HG03060 (cell line): ENCODE measurements around the gene ANKRD10.
"Not testable (repeated sequence)": the region's sequence is repeated elsewhere in the genome, so short reads cannot be mapped to it uniquely, and the experiment has no call there.

Source experiments
- ATAC-seq: cut with Tn5 transposase; IDR thresholded peaks from one replicate; pipeline ENCODE4 v1.9.1; 2021; ENCODE audit warnings: low read depth, moderate number of reproducible peaks; ENCODE audit not compliant: unreplicated experiment

Gene ANKRD10

DNA sequence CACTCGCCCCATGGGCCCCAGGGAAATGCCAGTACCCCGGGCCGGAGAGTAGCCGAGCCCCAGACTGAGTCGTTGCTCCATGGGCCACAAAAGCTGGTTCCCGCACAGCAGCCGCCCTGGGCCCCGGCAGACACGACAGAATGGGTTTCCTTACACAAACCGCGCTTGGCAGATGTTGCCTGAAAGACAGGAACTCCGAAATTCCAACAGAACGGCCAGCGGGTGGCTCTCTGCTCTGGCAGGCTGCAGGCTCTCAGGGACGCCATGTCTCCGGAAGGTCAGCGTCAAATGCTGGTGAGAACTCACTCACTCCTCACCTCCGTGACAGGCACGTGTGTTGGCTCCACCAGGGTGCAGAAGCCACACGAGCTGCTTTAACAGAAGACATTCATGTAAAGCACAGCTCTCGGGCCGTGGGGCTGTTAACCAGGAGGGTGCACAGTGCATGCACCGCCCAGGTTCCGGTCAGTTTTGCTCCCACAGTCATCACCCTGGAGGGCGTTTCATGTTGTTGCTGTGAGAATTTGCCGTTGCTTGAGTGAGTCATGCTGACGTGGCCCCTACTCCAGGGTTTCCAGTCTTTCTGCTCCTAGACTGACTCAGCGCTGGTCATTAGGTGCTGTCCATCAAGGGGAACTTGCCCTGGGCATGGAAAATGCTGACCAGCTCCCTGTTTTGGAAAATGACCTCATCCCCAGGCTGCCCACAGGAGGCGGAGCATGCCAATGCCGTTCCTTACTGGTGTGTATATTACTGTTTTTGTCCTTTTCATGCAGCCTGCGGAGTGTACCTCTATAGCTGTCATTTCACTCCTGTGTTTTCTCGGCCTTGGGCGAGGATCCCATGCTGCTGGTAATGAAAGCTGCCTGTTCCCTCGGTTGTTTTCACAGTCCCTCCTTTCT, 44.8 kb downstream of the ANKRD10 start:
- ATAC-seq, result no peak

DNA sequence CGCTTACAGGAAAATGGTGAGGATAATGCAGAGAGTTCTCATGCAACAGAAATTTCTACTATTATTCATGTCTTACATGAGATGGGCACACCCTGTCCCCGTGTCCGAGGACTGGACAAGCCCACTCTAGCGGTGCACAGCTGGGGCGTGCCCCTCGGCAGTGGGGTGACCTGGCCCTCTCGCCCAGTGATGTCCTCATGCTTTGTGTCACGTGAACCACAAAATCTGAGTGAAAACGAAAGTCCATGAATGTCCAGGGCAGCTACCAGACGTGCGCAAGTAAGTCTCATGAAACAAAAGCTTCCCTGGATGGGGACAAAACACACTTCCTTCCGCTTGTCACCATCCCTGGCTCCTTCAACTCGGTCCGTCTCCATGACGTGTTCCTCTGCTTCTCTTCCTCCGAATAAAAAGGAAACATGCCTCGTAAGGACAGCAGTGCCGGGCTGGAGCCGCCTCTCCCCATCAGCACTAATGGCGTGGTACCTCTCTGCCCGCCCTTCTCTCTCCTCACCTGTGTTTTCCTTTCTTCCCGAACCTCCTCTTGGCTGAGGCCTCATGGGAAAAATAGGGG, 45.6 kb downstream of the ANKRD10 start:
- ATAC-seq, result no peak

DNA sequence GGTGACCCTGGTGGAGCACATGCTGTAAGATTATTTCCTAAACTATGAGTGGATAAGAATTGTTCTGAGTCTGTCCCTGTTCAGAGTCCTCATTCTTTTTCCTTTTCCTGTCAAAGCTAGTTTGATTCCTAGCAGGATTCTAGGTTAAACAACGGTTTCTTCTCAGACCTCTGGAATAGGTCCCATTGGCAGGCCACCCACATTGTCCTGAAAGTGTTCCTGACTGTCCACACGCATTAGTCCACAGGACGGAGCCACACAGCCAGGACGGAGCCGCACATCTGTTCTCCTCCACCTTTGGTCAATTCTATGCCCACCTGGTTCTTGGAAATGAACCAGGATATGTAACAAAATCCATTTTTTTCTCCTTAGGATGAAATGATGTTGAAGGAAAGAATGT, 46.1 kb downstream of the ANKRD10 start:
- no peak for ATAC-seq

DNA sequence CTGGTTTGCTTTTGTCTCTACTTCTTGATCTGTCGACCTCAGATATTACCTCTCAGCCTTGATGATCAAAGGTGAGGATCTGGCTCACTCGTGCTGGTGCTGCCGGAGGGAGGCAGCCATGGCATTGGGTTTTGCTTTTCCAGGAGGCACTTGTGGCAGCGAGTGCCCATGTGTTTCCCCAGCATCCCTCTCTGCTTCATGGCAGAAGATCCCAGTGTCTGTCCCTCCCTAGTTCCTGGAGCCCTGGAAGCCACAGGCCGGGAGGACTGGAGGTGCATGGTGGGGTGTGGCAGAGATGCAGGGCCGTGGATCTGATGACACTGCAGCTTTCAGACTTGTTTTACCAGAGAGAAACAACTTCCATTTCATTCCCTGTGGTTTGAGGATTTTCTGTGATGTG, 47.5 kb downstream of the ANKRD10 start:
- no peak for ATAC-seq

DNA sequence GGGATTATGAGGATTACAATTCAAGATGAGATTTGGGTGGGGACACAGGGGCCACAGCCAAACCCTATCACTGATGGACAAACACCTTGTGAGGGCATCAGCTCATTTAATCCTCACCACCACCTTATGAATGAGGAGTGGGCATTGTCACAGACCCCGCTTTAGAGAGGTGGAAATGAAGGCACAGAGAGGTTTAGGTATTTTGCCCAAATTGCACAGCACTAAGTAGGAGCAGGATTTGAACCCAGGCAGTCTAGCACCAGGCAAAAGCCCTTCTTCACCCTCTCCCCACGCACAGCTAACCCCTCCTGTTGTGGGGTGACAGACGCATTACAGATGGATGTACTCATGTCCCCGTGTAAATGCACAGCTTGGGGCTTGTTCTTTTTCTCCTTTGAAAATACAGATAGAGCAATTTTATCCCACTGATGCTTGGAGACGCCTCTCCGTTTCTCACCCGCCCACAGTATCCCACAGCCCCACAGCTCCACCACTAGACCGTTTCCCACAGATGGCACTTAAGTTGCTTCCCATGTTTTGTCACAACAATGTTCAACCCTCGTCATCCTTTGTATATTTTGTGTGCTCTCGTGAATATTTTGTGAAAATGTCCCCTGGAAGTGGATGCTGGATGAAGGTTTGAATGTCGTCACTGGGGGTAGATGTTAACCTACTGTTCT, 48.2 kb downstream of the ANKRD10 start:
- no peak for ATAC-seq

DNA sequence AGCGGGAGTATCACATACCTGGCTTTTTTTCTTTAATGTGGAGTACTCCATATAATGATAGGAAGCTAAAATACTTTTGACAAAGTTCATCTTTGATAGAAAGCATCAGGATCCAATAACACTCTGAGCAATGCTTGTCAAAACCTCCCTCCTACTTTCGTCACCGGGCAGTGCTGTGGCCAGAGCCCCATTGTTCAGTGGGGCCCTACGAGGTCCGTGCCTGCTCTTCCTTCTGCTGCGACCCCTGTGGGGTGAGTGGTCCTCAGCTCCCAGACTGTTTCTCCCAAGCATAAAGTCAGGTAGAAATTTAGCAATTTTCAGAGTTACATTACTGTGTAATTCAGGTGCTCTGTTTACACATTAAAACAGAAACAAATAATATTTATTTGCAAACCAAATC, 51.2 kb downstream of the ANKRD10 start:
- no peak for ATAC-seq

DNA sequence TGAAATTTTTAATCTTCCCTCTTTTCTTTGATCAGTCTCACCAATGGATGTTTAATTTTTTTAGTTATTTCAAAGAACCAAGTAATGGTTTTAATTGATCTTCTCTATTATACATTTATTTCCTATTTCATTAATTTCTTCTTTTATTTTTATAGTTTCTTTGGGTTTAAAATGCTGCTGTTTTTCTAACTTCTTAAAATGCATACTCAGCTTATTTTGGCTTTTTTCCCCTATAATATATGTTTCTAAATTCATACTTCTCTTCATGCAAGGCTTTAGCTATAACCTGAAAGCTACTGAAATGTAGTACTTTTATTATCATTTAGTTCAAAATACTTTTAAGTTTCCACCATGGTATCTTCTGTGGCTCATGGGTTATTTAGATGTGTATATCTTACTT, 53.9 kb downstream of the ANKRD10 start:
- no peak for ATAC-seq

DNA sequence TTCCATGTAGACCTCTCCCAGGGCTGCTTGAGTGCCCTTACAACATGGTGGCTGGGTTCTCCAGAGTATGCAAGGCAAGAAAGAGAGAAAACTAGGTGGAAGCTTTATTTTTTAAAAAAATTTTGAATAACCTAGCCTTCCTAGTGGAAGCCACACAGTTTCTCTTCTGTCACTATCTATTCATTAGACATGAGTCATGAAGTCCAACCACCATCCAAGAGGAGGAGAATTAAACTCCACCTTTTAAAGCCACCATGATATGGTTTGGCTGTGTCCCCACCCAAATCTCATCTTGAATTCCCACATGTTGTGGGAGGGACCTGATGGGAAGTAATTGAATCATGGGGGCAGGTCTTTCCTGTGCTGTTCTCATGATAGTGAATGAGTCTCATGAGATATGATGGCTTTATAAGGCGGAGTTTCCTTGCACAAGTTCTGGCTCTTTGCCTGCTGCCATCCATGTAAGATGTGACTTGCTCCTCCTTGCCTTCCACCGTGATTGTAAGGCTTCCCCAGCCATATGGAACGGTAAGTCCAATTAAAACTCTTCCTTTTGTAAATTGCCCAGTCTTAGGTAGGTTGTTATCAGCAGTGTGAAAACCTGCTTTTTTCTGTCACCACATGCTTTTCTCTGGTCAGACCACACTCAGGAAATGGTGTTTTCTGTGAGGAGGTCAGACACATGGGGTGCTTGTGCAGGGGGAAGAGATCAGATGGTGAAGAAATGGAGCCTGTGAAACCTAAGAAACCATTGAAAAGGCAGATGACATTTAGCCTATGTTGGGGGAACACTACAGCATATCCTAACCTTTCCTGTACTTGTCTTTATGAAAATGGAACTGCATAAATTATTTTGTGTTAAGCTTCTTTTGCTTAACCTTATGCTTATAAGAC, 57.7 kb downstream of the ANKRD10 start:
- no peak for ATAC-seq

DNA sequence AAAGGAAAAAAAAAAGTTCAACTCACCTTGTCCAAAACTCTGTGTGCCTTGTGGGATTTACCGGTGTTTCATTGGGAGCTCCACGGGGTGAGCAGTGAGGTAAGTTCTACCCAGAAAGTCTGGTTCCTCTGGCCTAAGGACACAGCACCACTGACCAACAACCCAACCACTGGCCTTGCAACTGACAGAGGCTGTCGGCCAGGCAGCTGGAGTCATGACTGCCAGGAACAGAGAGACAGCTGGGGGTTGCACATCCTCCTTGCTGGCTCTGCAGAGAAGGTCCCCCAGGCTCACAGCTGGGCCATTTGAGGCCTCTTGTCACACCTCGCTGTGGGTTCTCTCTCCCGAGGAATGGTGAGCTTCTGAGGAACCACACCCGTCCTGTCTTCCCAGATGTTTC, 59.5 kb downstream of the ANKRD10 start:
- no peak for ATAC-seq

DNA sequence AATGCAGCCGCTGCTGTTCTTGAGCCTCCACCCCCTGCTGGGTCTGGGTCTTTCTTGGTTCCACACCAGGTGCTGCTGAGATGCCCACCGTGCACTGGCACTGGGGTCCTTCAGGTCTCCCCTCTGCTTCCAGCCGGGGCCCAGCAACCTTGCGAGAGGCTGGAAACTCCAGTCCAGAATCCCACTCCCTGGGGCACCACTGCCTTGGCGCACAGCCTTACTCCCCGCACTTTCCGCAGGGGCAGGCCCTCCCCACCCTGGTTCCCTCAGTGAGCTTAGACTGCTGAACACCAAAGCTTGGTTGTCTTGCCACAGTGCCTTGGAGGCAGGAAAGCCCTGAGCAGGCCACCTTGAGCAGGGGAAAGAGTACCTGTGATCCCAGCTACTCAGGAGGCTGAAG, 60.0 kb downstream of the ANKRD10 start:
- ATAC-seq, result no peak

DNA sequence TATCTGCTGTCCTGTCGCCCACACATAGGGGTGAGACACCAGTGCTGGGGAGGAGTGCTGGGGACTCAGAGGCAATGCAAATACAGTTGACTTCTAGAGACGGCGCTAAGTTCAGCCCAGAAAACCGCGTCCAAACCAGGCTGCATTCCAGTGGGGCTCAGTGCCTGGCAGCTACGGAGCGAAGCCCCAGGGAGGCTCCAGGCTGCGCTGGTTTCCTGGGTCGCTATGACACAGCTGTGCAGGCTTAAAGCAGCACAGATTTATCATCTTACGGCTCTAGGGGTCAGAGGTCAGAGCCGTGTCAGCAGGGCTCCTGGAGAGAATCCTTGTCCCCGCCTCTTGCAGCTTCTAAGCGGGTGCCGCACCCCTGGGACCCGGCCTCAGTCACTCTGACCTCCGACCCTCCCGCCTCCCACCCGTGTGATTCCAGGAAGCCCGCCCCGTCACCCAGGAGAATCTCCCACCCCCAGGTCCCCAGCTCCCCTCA, 61.6 kb downstream of the ANKRD10 start:
- no peak for ATAC-seq

DNA sequence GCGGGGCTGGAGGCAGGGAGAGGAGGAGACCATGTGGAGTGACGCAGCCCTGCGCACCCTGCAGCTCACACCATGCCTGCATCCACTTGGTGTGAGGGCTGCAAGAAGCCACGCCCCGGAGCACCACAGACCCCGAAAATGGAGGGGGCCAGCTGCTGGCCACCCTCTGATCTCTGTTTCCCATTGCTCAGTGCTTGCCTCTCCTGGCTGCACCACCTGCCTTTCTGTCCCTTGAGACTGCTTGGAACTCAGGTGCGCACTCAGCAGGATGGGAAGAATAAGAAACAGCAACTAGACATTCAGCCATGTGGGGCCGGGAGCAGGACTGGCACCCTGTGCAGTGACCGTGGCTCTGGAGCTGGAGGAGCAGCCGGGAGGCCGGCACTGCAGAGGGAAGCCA, 64.0 kb downstream of the ANKRD10 start:
- no peak for ATAC-seq

DNA sequence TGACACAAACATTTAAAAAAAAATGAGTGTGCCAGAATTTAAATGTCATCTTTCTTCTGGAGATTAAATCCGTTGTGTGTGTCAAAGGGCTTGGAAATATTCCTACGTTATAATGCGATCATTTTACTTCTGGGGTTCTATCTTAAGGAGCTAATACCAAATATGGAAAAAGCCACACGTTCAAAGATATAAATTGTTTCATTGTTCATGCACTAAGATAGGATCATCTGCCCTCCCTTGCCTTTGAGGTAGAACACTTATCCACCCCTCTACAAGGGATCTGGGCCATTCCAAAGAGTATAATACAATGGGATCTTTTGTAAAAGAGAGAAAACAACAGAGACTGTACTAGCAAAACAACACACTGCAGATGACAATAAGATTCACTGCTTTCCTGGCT, 64.9 kb downstream of the ANKRD10 start:
- no peak for ATAC-seq

DNA sequence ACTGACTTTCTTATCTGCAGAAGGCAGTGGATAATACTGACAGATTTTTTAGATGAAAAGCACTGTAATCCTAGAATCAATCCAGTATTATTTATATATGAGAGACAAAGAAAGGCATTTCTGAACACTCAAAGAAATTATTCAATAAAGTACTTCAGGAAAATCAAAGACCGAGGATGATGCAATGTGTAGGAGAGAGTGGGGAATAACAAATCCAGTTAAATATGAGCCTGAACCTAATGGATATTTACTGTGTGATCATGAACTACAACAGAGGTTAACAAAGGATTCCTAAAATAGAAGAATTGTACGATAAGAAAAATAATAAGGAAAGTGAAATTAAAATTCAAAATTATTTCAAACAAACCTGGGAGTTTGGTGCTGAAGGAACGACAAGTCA, 69.3 kb downstream of the ANKRD10 start:
- no peak for ATAC-seq

DNA sequence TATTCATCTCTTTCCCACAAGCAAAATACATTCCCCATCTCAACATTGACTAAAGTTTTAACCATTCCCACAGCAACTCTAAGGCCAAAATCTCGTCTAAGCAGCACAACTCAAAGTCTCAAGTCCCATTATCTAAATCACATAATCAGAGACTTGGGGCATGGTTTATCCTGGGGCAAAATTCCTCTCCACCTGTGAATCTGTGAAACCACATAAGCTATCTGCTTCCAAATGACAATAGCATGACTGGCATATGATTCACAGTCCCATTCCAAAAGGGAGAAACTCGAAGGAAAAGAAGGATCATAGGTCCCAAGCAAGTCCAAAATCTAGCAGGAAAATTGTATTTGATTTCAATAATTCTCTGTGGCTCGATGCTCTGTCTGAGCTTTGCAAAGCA, 73.0 kb downstream of the ANKRD10 start:
- no peak for ATAC-seq

DNA sequence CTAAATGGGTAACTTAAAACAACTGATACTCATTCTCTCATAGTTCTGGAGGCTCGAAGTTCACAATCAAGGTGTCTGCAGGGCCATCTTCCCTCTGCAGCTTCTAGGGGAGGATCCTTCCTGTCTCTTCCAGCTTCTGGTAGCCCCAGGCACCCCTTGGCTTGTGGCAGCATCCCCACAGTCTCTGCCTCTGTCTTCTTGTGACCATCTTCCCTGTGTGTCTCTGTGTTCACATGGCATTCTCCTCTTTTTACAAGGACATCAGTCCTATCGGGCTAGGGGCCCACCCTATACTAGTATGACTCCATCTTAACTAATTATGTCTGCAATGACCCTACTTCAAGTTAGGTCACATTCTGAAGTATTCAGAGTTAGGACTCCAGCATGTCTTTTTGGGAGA, 73.5 kb downstream of the ANKRD10 start:
- ATAC-seq, result no peak

DNA sequence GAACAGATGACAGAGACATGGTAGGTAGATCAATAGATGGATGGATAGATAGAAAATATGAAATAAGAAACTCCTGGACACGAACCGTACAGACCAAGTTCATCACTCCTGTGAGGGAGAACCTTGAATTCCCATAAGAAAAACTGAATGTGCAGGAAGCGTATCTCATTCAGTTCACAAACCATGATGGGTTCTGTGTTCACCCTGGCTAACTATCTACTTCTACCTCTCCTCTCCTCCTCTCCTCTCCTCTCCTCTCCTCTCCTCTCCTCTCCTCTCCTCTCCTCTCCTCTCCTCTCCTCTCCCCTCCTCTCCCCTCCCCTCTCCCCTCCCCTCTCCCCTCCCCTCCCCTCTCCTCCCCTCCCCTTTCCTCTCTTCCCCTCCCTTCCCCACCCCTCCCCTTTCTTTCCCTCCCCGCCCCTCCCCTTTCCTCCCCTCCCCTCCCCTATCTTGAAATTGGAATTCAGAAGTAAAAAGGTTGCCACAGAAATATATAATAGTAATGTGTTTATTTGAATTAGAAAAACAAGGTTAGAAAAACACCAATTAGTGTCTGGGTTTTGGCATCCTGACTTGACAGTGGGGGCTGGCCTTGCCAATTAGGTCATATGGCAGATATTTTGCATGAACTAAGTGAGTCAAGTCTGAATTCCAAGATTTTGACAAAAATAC, 75.9 kb downstream of the ANKRD10 start:
- no peak for ATAC-seq

DNA sequence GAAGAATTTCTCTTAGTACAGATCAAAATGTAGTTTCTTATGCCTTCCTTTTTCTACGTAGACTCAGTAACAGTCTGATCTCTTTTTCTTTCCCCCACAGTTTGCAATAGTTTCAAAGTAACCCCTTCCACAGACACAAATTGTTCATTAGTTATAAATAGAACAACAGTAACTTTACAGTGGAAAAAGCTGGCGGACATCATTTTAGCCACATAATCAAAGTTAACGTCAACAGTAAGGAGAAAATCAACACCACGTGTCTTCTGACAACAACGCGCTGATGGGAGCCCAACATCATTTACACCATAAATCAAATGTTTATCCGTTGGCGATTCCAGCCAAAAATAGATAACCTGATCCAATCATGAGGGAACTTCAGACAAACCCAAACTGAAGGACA, 76.8 kb downstream of the ANKRD10 start:
- ATAC-seq, result no peak

DNA sequence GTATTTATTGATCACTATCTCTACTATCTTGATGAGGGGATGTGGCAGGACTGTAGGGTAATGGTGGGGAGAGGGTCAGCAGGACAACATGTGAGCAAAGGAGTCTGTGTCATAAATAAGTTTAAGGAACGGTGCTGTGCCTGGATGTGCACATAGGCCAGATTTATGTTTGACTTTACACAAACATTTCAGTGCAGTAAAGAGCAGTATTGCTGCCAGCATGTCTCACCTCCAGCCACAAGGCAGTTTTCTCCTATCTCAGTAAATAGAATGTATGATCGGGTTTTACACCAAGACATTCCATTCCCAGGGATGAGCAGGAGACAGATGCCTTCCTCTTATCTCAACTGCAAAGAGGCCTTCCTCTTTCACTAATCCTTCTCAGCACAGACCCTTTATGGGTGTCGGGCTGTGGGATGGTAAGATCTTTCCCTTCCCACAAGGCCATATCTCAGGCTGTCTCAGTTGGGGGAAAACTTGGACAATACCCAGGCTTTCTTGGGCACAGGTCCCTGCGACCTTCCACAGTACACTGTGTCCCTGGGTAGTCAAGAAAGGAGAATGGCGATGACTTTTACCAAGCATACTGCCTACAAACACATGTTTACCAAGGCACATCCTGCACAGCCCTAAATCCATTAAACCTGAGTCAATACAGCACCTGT, 77.3 kb downstream of the ANKRD10 start:
- ATAC-seq, result not testable (repeated sequence)

DNA sequence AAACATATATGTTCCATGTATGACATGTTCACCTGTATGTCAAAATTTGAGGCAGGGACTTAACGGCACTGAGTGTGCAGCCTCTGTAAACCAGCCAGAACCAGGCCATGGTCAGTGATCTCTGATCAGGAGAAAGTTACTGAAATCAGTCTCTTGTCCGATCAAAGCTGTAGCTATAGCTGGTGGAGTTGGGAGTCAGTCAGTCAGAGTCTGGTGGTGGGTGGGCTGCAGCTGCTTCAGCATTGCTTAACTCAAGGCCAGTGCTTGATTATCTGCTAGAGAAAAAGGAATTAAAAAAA, 78.3 kb downstream of the ANKRD10 start:
- no peak for ATAC-seq
